ENCODE measurements around the gene BMX. TPM values are rescaled to one million over a fixed set of nuclear protein-coding genes. Genes with fewer than 3 reads are reported as not detected.
A peak's percentile ranks its signal among the peaks of the same experiment; 100 is the strongest.

The BMX gene
- total RNA-seq, 1 experiment from 2014 or later = not detected

- H3K4me3 Mint-ChIP-seq (ENCODE audit: low read depth, unreplicated experiment) = no peak overlapping the region
- BruUV-seq (replicated peaks) = no TSS peak
- intact Hi-C loops (cut with micrococcal nuclease; ENCODE audit: unreplicated experiment) = loop anchor here (10.0 kb wide), 1 partner anchor 218 kb away; no protein-coding TSS in a partner anchor
- no peak for TF ChIP-seq CTCF (IDR thresholded peaks at IDR 0.05; ENCODE audit: unreplicated experiment)
- no peaks in the 10 kb centered on the region for H3K36me3 Mint-ChIP-seq (ENCODE audit: insufficient read depth, unreplicated experiment)
- no peak for DNase-seq
- H3K9me3 Mint-ChIP-seq (ENCODE audit: low read depth, unreplicated experiment) = no peaks in the 10 kb centered on the region
- CTCF ChIA-PET = no interaction called here
- peaks cover 14% of the 10 kb centered on the region for H3K4me1 Mint-ChIP-seq (ENCODE audit: low read depth, unreplicated experiment)
- H3K27ac Mint-ChIP-seq (ENCODE audit: unreplicated experiment) = no peak overlapping the region
- H3K27me3 Mint-ChIP-seq (ENCODE audit: unreplicated experiment) = no peaks in the 10 kb centered on the region
Measured at GRCh38 chrX:15563056-15563455, 62.4 kb downstream of the BMX start.

- DNase-seq = peak; percentile 70
- CTCF ChIA-PET = interaction anchor here (0.8 to 1.6 kb wide), 5 partner anchors 65 to 93 kb away, joined by 3 to 11 read pairs (median 8); partner anchors contain the start of genes BMX and PIR
- H3K36me3 Mint-ChIP-seq (ENCODE audit: insufficient read depth, unreplicated experiment) = no peaks in the 10 kb centered on the region
- H3K9me3 Mint-ChIP-seq (ENCODE audit: low read depth, unreplicated experiment) = no peaks in the 10 kb centered on the region
- H3K4me3 Mint-ChIP-seq (ENCODE audit: low read depth, unreplicated experiment) = no peak overlapping the region
- no TSS peak for BruUV-seq (replicated peaks)
- peak overlapping the region; percentile 47 for H3K27ac Mint-ChIP-seq (ENCODE audit: unreplicated experiment)
- intact Hi-C loops (cut with micrococcal nuclease; ENCODE audit: unreplicated experiment) = loop anchor here (1.0 to 10.0 kb wide), 4 partner anchors 67 to 220 kb away; partner anchors contain the start of gene PIR
- peaks cover 14% of the 10 kb centered on the region for H3K4me1 Mint-ChIP-seq (ENCODE audit: low read depth, unreplicated experiment)
- TF ChIP-seq CTCF (IDR thresholded peaks at IDR 0.05; ENCODE audit: unreplicated experiment) = peak; percentile 29
- H3K27me3 Mint-ChIP-seq (ENCODE audit: unreplicated experiment) = no peaks in the 10 kb centered on the region
Measured at GRCh38 chrX:15564981-15565579, 64.5 kb downstream of the BMX start.

GRCh38 chrX:15566244-15566643, 65.6 kb downstream of the BMX start:
- H3K27ac Mint-ChIP-seq (ENCODE audit: unreplicated experiment) = no peak overlapping the region
- intact Hi-C loops (cut with micrococcal nuclease; ENCODE audit: unreplicated experiment) = loop anchor here (10.0 kb wide), 1 partner anchor 221 kb away; no protein-coding TSS in a partner anchor
- BruUV-seq (replicated peaks) = no TSS peak
- no peaks in the 10 kb centered on the region for H3K36me3 Mint-ChIP-seq (ENCODE audit: insufficient read depth, unreplicated experiment)
- TF ChIP-seq CTCF (IDR thresholded peaks at IDR 0.05; ENCODE audit: unreplicated experiment) = no peak
- H3K4me1 Mint-ChIP-seq (ENCODE audit: low read depth, unreplicated experiment) = peaks cover 14% of the 10 kb centered on the region
- no peak for DNase-seq
- no peaks in the 10 kb centered on the region for H3K9me3 Mint-ChIP-seq (ENCODE audit: low read depth, unreplicated experiment)
- H3K27me3 Mint-ChIP-seq (ENCODE audit: unreplicated experiment) = no peaks in the 10 kb centered on the region
- CTCF ChIA-PET = no interaction called here
- H3K4me3 Mint-ChIP-seq (ENCODE audit: low read depth, unreplicated experiment) = no peak overlapping the region

GRCh38 chrX:15567267-15567666, 66.7 kb downstream of the BMX start:
- Mint-ChIP-seq H3K9me3 (ENCODE audit: low read depth, unreplicated experiment) (no peaks in the 10 kb centered on the region), H3K4me1 (ENCODE audit: low read depth, unreplicated experiment) (peaks cover 14% of the 10 kb centered on the region), H3K36me3 (ENCODE audit: insufficient read depth, unreplicated experiment) (no peaks in the 10 kb centered on the region), H3K27ac (ENCODE audit: unreplicated experiment) (no peak overlapping the region), H3K4me3 (ENCODE audit: low read depth, unreplicated experiment) (no peak overlapping the region), H3K27me3 (ENCODE audit: unreplicated experiment) (no peaks in the 10 kb centered on the region)
- BruUV-seq (replicated peaks) = no TSS peak
- intact Hi-C loops (cut with micrococcal nuclease; ENCODE audit: unreplicated experiment) = loop anchor here (10.0 kb wide), 1 partner anchor 222 kb away; no protein-coding TSS in a partner anchor
- no peak for DNase-seq
- CTCF ChIA-PET = no interaction called here
- TF ChIP-seq CTCF (IDR thresholded peaks at IDR 0.05; ENCODE audit: unreplicated experiment) = no peak

Data from Calu3 (cell line).